GM12865 (cell line): Measurements from ENCODE around the gene TANGO2.
A peak's percentile ranks its signal among the peaks of the same experiment; 100 is the strongest.

Source experiments
- DNase-seq: peaks from one replicate; pipeline ENCODE4 v3.0.0; 2010; ENCODE audit warnings: low read depth
- H3K4me3 ChIP-seq: 2 replicates; pipeline ENCODE4 v1.5.1; 2011; ENCODE audit warnings: mild to moderate bottlenecking, low read depth, low read length, control low read depth
- CTCF ChIP-seq: IDR thresholded peaks from 2 replicates; pipeline ENCODE4 v1.5.1; 2011; ENCODE audit warnings: low read length, control low read depth, low read depth, inconsistent platforms; ENCODE audit not compliant: insufficient read depth; ENCODE audit errors: missing control alignments

TANGO2 gene

GRCh38 chr22:19984851-19985811 is 35.8 kb upstream of the TANGO2 start:
- no peak overlapping the region for H3K4me3 ChIP-seq
- TF ChIP-seq CTCF = no peak
- no peak for DNase-seq

GRCh38 chr22:19986011-19986409 is 34.9 kb upstream of the TANGO2 start:
- no peak overlapping the region for H3K4me3 ChIP-seq
- DNase-seq = no peak
- no peak for TF ChIP-seq CTCF

GRCh38 chr22:19986410-19987341 is 34.2 kb upstream of the TANGO2 start:
- DNase-seq = peak; percentile 73
- H3K4me3 ChIP-seq = peak overlapping the region; percentile 52

GRCh38 chr22:19987394-19988306 is 33.3 kb upstream of the TANGO2 start:
- H3K4me3 ChIP-seq = no peak overlapping the region
- no peak for DNase-seq
- no peak for TF ChIP-seq CTCF

More at GRCh38 chr22:19986410-19987341, 34.2 kb upstream of the TANGO2 start:
- TF ChIP-seq CTCF = no peak

GRCh38 chr22:19988331-19988808 is 32.5 kb upstream of the TANGO2 start:
- DNase-seq = no peak
- H3K4me3 ChIP-seq = no peak overlapping the region
- no peak for TF ChIP-seq CTCF
